Right lobe of liver (tissue), 6 donors: ENCODE results near the gene RNU6-8. TPM values are rescaled to one million over a fixed set of nuclear protein-coding genes. Genes with fewer than 3 reads are reported as not detected.

Experiments
- ATAC-seq, 4 donors: fragments of 200-7000 bp; cut with Tn5 transposase; one replicate each; pipeline ENCODE4 v1.9.1; 2020; ENCODE audit warnings: mild to moderate bottlenecking in 4 of 4, moderate library complexity in 4 of 4
- DNase-seq, 3 donors: peaks; one replicate each; pipeline ENCODE4 v3.0.0-alpha.2; 2020
- H3K27ac ChIP-seq, 3 donors: fragments of 200-600 bp; one replicate each; pipeline ENCODE4 v1.8.0; 2022
- H3K27me3 ChIP-seq, 2 donors: fragments of 200-600 bp; one replicate each; pipeline ENCODE4 v1.8.0; 2022
- H3K36me3 ChIP-seq, 4 donors: fragments of 200-600 bp; sonication (generic) in 1 of 4; one replicate each; pipeline versions ENCODE4 v1.5.1 to v1.8.0; 2017 to 2022; ENCODE audit warnings: control low read depth in 1 of 4
- H3K4me1 ChIP-seq, 4 donors: fragments of 200-600 bp; sonication (generic) in 1 of 4; one replicate each; pipeline versions ENCODE4 v1.5.1 to v1.8.0; 2017 to 2022; ENCODE audit warnings: control low read depth in 1 of 4
- H3K4me3 ChIP-seq, 3 donors: fragments of 200-600 bp; one replicate each; pipeline ENCODE4 v1.8.0; 2022
- H3K9me3 ChIP-seq, 4 donors: fragments of 200-600 bp; sonication (generic) in 1 of 4; one replicate each; pipeline versions ENCODE4 v1.5.1 to v1.8.0; 2017 to 2022; ENCODE audit warnings: control low read depth in 1 of 4
- POLR2A ChIP-seq: fragments of 450-650 bp; IDR thresholded peaks from one replicate; pipeline ENCODE4 v1.6.1; 2017; ENCODE audit warnings: antibody characterized with exemption, mild to moderate bottlenecking
- WGBS: methylation state at CpG from one replicate; pipeline ENCODE4 v1.1.6; 2018; ENCODE audit warnings: low coverage, low lambda C conversion rate; ENCODE audit not compliant: insufficient coverage; ENCODE audit errors: missing lambda C conversion rate; 5-methylcytosine and 5-hydroxymethylcytosine counted together
- intact Hi-C, 2 donors: fragments of 100-400 bp; cut with DNase I; formaldehyde crosslinking; loops; one replicate each; pipeline versions ENCODE4 v1.11.2 to v1.14.1; 2022
- total RNA-seq, 6 experiments: library from RNA; depleted of rRNA in 2 of 6; stranded (reverse); fragments of >200 nt in 2 of 6; fragmentation: NEBNext Ultra II Directional in 3 of 6; extraction: Animal tissue kit (Norgen Biotek cat#: 25700) in 3 of 6; gene quantifications; one replicate each; pipeline versions ENCODE4 v1.1.0 to v1.2.4, GENCODE V29; 2016 to 2023
- TF ChIP-seq, protein P1 (sequence below), 4 donors: fragments of 200-600 bp in 3 of 4; fragments of 450-650 bp in 1 of 4; IDR thresholded peaks; one replicate each; pipeline versions ENCODE4 v1.5.1 to v1.8.0; 2016 to 2022; ENCODE audit warnings: antibody characterized with exemption in 4 of 4, mild to moderate bottlenecking in 2 of 4
- donor health status: DM: no; HTN: yes; CAD: no.
- donor health status: DM: no; HTN: no; CAD: no.
- donor health status: DM: no; HTN: no; CAD: no.
- donor health status: DM: no; HTN: yes; CAD: no.
- donor health status: DM: no; HTN: yes; CAD: no.

The RNU6-8 gene
- total RNA-seq, 6 experiments from 2014 or later = not detected

DNA sequence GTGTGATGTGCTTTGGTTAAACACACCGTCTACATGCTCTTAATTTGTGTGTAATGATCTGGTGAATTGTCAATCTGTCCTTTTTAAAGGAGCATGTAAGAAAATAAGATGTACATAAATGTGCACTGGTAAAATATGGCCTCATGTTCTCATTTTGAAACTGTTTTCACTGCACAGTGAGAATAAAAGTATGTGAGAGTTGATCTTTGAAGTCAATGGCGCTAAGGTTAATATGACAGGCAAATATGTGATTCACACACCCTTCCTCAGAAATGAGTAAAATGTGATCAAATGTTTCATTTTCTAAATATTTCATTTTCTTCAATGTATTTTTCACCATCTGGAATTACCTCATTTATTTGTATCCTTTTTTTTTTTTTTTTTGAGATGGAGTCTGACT is 9.5 kb downstream of the RNU6-8 start:
- Histone ChIP-seq H3K36me3 (no peaks in the 10 kb centered on the region), H3K4me3 (no peak overlapping the region), H3K4me1 (no peaks in the 10 kb centered on the region), H3K27me3 (no peaks in the 10 kb centered on the region), H3K27ac (no peak overlapping the region), H3K9me3 (no peaks in the 10 kb centered on the region)
- TF ChIP-seq, protein P1, sequence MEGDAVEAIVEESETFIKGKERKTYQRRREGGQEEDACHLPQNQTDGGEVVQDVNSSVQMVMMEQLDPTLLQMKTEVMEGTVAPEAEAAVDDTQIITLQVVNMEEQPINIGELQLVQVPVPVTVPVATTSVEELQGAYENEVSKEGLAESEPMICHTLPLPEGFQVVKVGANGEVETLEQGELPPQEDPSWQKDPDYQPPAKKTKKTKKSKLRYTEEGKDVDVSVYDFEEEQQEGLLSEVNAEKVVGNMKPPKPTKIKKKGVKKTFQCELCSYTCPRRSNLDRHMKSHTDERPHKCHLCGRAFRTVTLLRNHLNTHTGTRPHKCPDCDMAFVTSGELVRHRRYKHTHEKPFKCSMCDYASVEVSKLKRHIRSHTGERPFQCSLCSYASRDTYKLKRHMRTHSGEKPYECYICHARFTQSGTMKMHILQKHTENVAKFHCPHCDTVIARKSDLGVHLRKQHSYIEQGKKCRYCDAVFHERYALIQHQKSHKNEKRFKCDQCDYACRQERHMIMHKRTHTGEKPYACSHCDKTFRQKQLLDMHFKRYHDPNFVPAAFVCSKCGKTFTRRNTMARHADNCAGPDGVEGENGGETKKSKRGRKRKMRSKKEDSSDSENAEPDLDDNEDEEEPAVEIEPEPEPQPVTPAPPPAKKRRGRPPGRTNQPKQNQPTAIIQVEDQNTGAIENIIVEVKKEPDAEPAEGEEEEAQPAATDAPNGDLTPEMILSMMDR (IDR thresholded peaks at IDR 0.05) = no peak
- no peak for TF ChIP-seq POLR2A
- WGBS = 81% methylated on average over 2 of the region's 2 CpGs
- ATAC-seq (no peak), DNase-seq (no peak)
- intact Hi-C loops = no loop called here

DNA sequence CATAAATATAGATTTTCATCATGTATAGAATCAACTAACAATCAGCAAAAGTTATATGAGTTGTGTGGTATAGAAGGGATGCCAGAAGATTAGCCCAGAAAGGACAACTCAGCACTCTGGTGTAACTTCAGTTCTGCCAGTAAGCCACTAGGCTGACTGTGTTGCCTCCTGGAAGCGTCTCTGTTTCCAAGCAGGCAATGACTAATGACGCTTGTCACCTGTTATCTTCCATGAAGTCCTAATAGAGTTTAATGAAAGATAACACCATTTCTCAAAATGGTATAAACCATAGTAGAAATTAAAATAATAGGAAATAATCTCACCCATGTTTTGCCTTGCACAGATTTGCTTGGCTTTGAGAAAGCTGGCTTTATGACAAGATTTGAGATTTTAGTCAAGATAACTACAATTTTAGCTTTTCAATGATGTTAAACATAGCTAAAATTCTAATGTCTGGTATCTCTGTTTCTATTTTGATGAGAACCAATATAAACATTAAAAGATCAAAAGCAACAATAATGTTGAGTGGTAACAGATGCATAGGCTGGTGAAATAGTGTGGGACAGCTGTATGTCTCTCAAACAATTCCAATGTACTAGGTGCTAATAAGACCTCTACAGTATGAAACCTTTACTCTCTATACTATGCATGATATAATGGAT is 10.2 kb downstream of the RNU6-8 start:
- no peak for DNase-seq
- Histone ChIP-seq H3K27ac (no peak overlapping the region), H3K4me1 (no peaks in the 10 kb centered on the region), H3K27me3 (no peaks in the 10 kb centered on the region), H3K36me3 (no peaks in the 10 kb centered on the region), H3K4me3 (no peak overlapping the region), H3K9me3 (no peaks in the 10 kb centered on the region)
- WGBS = 82% methylated on average over 2 of the region's 2 CpGs
- intact Hi-C loops = no loop called here
- TF ChIP-seq POLR2A = no peak
- TF ChIP-seq, protein P1 (IDR thresholded peaks at IDR 0.05) = no peak
- ATAC-seq = no peak

DNA sequence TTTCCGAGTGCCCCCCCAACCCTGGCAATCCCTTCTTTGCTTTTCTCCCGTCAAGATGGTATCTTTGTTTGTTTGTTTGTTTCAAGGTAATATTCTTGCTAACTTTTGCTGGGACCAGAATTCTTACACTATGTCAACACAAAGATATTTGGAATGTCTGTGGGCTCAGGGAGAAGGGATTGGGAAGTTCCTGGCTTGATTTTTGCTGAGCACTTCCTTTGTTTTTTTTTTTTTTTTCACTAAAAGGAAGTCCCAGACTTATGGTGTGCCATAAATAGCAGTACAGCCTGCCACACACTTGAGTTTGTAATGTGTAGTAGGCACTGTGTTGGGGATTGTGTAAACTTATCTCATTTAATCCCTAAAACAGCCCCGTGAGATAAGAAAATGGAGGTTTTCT is 12.4 kb downstream of the RNU6-8 start:
- DNase-seq (no peak), ATAC-seq (peak in 3 of 4 donors; percentile 30 to 51 (median 31))
- intact Hi-C loops = no loop called here
- no peak overlapping the region for H3K4me3 ChIP-seq
- no peaks in the 10 kb centered on the region for H3K27me3 ChIP-seq
- H3K9me3 ChIP-seq = no peaks in the 10 kb centered on the region
- no peak overlapping the region for H3K27ac ChIP-seq
- WGBS = 45% methylated on average over 3 of the region's 3 CpGs
- TF ChIP-seq, protein P1 (IDR thresholded peaks at IDR 0.05) = no peak
- TF ChIP-seq POLR2A = no peak
- no peaks in the 10 kb centered on the region for H3K4me1 ChIP-seq
- no peaks in the 10 kb centered on the region for H3K36me3 ChIP-seq

DNA sequence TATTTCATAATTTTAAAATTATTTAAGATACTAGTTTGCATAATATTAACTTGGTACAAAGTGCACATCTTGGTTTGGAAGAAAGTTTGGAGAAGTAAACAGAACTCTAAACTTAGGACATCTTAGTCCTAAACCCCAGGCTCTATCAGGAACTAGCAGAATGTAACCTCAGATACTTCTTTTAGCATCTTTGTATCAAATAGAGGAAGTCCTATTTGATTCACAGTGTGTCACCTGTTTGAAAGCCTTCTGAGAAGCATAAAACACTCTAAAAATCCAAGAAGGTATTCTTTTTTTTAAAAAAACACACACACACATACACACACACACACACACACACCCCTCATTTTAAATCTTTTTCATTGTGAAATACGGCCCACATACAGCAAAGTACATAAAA is 13.3 kb downstream of the RNU6-8 start:
- WGBS = 53% methylated on average over 1 of the region's 1 CpG
- Histone ChIP-seq H3K9me3 (no peaks in the 10 kb centered on the region), H3K27ac (no peak overlapping the region), H3K36me3 (no peaks in the 10 kb centered on the region), H3K27me3 (no peaks in the 10 kb centered on the region), H3K4me3 (no peak overlapping the region), H3K4me1 (no peaks in the 10 kb centered on the region)
- no peak for TF ChIP-seq POLR2A
- TF ChIP-seq, protein P1 (IDR thresholded peaks at IDR 0.05) = no peak
- DNase-seq (no peak), ATAC-seq (no peak)
- intact Hi-C loops = no loop called here

DNA sequence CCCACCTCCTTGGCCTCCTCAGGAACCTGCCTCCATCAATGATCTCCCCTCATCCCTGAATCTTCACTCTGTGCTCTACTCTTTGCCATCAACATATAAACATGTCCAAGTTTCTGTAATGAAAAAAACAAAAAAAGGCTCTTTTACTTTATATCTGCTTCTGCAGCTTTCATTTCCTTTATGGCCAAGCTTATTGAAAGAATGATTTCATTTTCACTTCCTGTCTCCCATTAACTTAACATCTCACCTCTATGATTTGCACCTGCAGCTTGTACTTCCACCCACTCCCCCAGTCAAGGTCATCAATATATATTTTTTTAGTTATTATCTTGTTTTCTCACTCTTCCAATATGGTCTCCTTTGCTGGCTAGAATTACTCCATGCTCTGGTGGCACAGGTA is 16.8 kb downstream of the RNU6-8 start:
- ATAC-seq (no peak), DNase-seq (no peak)

More for the DNA sequence above, 16.8 kb downstream of the RNU6-8 start:
- Histone ChIP-seq H3K27me3 (no peaks in the 10 kb centered on the region), H3K27ac (no peak overlapping the region), H3K4me1 (no peaks in the 10 kb centered on the region), H3K4me3 (no peak overlapping the region), H3K9me3 (no peaks in the 10 kb centered on the region), H3K36me3 (no peaks in the 10 kb centered on the region)
- no peak for TF ChIP-seq POLR2A
- TF ChIP-seq, protein P1 (IDR thresholded peaks at IDR 0.05) = no peak
- intact Hi-C loops = no loop called here
